ENCODE measurements around the gene SLC35F2.

DNA sequence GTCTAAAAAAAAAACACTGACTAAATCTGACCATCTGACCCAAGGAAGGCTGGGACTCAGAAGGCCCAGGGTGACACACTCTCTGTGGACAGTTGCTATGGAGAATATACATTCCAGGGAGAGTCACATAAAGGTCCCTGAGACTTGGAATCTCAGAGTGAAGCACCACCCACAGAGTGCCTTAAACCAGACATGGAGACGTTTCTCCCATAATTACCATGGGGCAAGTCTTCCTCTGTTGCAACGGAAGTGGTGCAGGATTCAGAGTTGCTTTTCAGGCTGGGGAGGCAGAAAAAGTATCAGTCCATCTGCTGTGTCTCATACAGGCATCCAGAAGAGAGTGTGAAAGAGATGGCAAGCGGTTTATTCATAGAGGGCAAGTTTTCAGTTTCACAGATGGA lies 88.0 kb downstream of the SLC35F2 start:
- TF ChIP-seq SUZ12 (IDR thresholded peaks at IDR 0.05; ENCODE audit: extremely low read depth, insufficient read depth, insufficient read length) = no peak
- no peak for TF ChIP-seq YY1 (IDR thresholded peaks at IDR 0.05; ENCODE audit: insufficient read depth, insufficient read length)

Measured in NT2/D1 (cell line).